ENCODE measurements around the gene CREBBP. TPM values are rescaled to one million over a fixed set of nuclear protein-coding genes. Genes with fewer than 3 reads are reported as not detected.

The CREBBP gene
- total and polyA plus RNA-seq, 9 of the 15 experiments (the other 6 are each of a cell fraction or from before 2014, with no cell fraction given), result 0.70 to 24.8 (median 5.6) TPM

DNA sequence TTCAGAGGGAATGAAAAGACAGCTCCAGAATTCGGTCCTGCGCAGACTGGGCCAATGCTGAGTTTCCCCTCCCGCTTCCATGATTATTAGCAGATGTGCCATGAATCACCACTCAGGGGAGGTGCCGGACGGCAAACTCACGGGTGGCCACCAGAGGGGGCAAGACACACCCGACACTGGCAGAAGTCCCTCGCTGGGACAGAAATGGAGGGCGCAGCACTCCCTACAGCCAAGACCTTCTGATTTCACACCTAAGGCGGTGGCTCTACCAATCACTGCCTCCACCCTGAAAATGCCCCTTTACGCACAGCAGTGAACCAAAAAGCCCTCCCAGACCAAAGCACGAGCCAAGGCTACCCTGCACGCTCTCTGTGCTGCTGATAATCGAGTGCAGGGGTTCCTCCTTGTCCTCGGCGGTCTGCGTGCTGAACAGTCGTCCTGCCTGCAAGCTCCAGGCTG is 190.0 kb downstream of the CREBBP start:
- Histone ChIP-seq H3K9ac (ENCODE audit: insufficient read depth in 1 of 2, low read depth in 2 of 2, low read length in 2 of 2) (peak overlapping the region in 1 of 2 experiments; percentile 54; a peak in 1 of 4 replicates), H3K4me3 (no peak overlapping the region), H3K79me2 (ENCODE audit: control insufficient read depth, insufficient read depth, low read length) (peaks cover 48% of the 10 kb centered on the region), H3K4me2 (ENCODE audit: insufficient read depth, low read length) (no peak overlapping the region; the same call in 1 of the 2 replicates), H4K20me1 (replicated peaks; ENCODE audit: control insufficient read depth, insufficient read depth, low read length) (peaks cover 8% of the 10 kb centered on the region; the same call in 1 of the 2 replicates), H3K27ac (ENCODE audit: extremely low read depth, low read depth, low read length) (no peak overlapping the region), H3K4me1 (replicated peaks in 1 of 2; ENCODE audit: control insufficient read depth in 2 of 2, insufficient read depth in 2 of 2, low read length in 2 of 2) (peaks cover 7 to 14% of the 10 kb centered on the region in 2 experiments; a peak in 4 of 5 replicates), H3K9me1 (ENCODE audit: control insufficient read depth, insufficient read depth, low read length) (no peaks in the 10 kb centered on the region), H3K36me3 (ENCODE audit: control insufficient read depth, insufficient read depth, low read length) (peaks cover 82% of the 10 kb centered on the region), H2AFZ (ENCODE audit: low read depth, low read length) (no peak overlapping the region), H3K27me3 (ENCODE audit: control insufficient read depth in 2 of 2, insufficient read depth in 2 of 2, low read length in 2 of 2) (no peaks in the 10 kb centered on the region), H3K9me3 (replicated peaks; ENCODE audit: control insufficient read depth, insufficient read depth, low read depth, low read length) (no peaks in the 10 kb centered on the region)
- CTCF ChIA-PET (ENCODE audit: low intra/inter-chr PET ratio), result interaction anchor here (0.6 to 1.4 kb wide), 2 partner anchors 189 to 712 kb away, joined by 3 to 7 read pairs; partner anchors contain the start of gene CREBBP
- DNase-seq (ENCODE audit: extremely low read depth in 1 of 4, low spot score in 3 of 4) (peak; percentile 83 to 84 (median 83)), FAIRE-seq (peak; percentile 93), ATAC-seq (peak; percentile 99)
- WGBS (ENCODE audit: insufficient coverage, low coverage, missing lambda C conversion rate), result 62% methylated on average over 18 of the region's 18 CpGs
- in situ Hi-C loops (cut with MboI), result no loop called here
- intact Hi-C loops (cut with micrococcal nuclease), result loop anchor here (1.0 kb wide), 1 partner anchor 190 kb away; the partner anchor contains the start of gene CREBBP
- POLR2A ChIA-PET, result interaction anchor here (1.6 kb wide), 1 partner anchor 187 kb away, joined by 3 read pairs; no protein-coding TSS in a partner anchor
- no TSS peak for BruUV-seq (replicated peaks)
- TF ChIP-seq, protein P1, sequence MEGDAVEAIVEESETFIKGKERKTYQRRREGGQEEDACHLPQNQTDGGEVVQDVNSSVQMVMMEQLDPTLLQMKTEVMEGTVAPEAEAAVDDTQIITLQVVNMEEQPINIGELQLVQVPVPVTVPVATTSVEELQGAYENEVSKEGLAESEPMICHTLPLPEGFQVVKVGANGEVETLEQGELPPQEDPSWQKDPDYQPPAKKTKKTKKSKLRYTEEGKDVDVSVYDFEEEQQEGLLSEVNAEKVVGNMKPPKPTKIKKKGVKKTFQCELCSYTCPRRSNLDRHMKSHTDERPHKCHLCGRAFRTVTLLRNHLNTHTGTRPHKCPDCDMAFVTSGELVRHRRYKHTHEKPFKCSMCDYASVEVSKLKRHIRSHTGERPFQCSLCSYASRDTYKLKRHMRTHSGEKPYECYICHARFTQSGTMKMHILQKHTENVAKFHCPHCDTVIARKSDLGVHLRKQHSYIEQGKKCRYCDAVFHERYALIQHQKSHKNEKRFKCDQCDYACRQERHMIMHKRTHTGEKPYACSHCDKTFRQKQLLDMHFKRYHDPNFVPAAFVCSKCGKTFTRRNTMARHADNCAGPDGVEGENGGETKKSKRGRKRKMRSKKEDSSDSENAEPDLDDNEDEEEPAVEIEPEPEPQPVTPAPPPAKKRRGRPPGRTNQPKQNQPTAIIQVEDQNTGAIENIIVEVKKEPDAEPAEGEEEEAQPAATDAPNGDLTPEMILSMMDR (IDR thresholded peaks at IDR 0.05 in 2 of 3, conservative IDR thresholded peaks at IDR 0.05 in 1 of 3; ENCODE audit: insufficient read depth in 2 of 3, low read depth in 1 of 3, low read length in 3 of 3), result peak; percentile 90 to 94 (median 92)
- TF ChIP-seq, protein P2, sequence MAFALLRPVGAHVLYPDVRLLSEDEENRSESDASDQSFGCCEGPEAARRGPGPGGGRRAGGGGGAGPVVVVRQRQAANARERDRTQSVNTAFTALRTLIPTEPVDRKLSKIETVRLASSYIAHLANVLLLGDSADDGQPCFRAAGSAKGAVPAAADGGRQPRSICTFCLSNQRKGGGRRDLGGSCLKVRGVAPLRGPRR (CRISPR knock-in tag; IDR thresholded peaks at IDR 0.05), result no peak
- TF ChIP-seq CHCHD3 (CRISPR knock-in tag; IDR thresholded peaks at IDR 0.05) (no peak), L3MBTL2 (IDR thresholded peaks at IDR 0.05) (peak; percentile 36; the same call in 1 of the 2 replicates), ZNF766 (CRISPR knock-in tag; conservative IDR thresholded peaks at IDR 0.05) (0 out of 2 replicates have a peak, but pooled peaks have one; percentile 33), ZKSCAN1 (IDR thresholded peaks at IDR 0.05; ENCODE audit: low read depth, low read length) (0 out of 2 replicates have a peak, but pooled peaks have one; percentile 25), ZNF224 (CRISPR knock-in tag; IDR thresholded peaks at IDR 0.05) (no peak), NEUROD1 (IDR thresholded peaks at IDR 0.05; ENCODE audit: borderline replicate concordance, low read depth, low read length, partially characterized antibody) (peak; percentile 16), RAD21 (CRISPR knock-in tag; conservative IDR thresholded peaks at IDR 0.05 in 1 of 2, IDR thresholded peaks at IDR 0.05 in 1 of 2) (peak; percentile 62 to 84), ZNF124 (CRISPR knock-in tag; IDR thresholded peaks at IDR 0.05) (no peak), CBX3 (IDR thresholded peaks at IDR 0.05; ENCODE audit: borderline replicate concordance in 1 of 2, low read length in 2 of 2) (0 out of 3 replicates have a peak, but pooled peaks of 1 of the 2 experiments have one; percentile 37), ZNF384 (IDR thresholded peaks at IDR 0.05; ENCODE audit: low read depth, low read length) (0 out of 2 replicates have a peak, but pooled peaks have one; percentile 34), PHTF2 (CRISPR knock-in tag; IDR thresholded peaks at IDR 0.05) (no peak), RBBP5 (IDR thresholded peaks at IDR 0.05; ENCODE audit: borderline replicate concordance, insufficient read depth, low read length, poor library complexity, severe bottlenecking) (no peak)
- TF ChIP-seq, protein P3, sequence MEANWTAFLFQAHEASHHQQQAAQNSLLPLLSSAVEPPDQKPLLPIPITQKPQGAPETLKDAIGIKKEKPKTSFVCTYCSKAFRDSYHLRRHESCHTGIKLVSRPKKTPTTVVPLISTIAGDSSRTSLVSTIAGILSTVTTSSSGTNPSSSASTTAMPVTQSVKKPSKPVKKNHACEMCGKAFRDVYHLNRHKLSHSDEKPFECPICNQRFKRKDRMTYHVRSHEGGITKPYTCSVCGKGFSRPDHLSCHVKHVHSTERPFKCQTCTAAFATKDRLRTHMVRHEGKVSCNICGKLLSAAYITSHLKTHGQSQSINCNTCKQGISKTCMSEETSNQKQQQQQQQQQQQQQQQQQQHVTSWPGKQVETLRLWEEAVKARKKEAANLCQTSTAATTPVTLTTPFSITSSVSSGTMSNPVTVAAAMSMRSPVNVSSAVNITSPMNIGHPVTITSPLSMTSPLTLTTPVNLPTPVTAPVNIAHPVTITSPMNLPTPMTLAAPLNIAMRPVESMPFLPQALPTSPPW (CRISPR knock-in tag; IDR thresholded peaks at IDR 0.05), result peak; percentile 49; the same call in 1 of the 2 replicates
- TF ChIP-seq, protein P4, sequence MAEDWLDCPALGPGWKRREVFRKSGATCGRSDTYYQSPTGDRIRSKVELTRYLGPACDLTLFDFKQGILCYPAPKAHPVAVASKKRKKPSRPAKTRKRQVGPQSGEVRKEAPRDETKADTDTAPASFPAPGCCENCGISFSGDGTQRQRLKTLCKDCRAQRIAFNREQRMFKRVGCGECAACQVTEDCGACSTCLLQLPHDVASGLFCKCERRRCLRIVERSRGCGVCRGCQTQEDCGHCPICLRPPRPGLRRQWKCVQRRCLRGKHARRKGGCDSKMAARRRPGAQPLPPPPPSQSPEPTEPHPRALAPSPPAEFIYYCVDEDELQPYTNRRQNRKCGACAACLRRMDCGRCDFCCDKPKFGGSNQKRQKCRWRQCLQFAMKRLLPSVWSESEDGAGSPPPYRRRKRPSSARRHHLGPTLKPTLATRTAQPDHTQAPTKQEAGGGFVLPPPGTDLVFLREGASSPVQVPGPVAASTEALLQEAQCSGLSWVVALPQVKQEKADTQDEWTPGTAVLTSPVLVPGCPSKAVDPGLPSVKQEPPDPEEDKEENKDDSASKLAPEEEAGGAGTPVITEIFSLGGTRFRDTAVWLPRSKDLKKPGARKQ (CRISPR knock-in tag; IDR thresholded peaks at IDR 0.05), result peak; percentile 82; the same call in 1 of the 2 replicates

Data from K562 (cell line).